Measurements from ENCODE around the gene SLC8B1. TPM values are rescaled to one million over a fixed set of nuclear protein-coding genes. Genes with fewer than 3 reads are reported as not detected.

The SLC8B1 gene
- total and polyA plus RNA-seq, 2 donors (not counting 3 experiments of a cell fraction or from before 2014, with no cell fraction given) = 29.9 to 45.4 TPM

- no peaks in the 10 kb centered on the region for H3K79me2 ChIP-seq (ENCODE audit: control insufficient read depth, insufficient read depth, low read length)
- peaks cover 0 to 16% of the 10 kb centered on the region in 2 experiments for H3K36me3 ChIP-seq (ENCODE audit: control insufficient read depth in 2 of 2, extremely low read depth in 1 of 2, insufficient read depth in 2 of 2, low read length in 2 of 2)
- no peak overlapping the region for H3K9ac ChIP-seq (replicated peaks; ENCODE audit: extremely low read depth, insufficient read depth, low read length)
- no TSS peak for BruUV-seq (replicated peaks)
- H3K27me3 ChIP-seq (ENCODE audit: control insufficient read depth in 2 of 2, insufficient read depth in 2 of 2, low read length in 2 of 2) = no peaks in the 10 kb centered on the region
- no peaks in the 10 kb centered on the region for H3K4me1 ChIP-seq (ENCODE audit: control insufficient read depth, extremely low read depth, insufficient read depth, low read length)
- H2AFZ ChIP-seq (ENCODE audit: low read depth, low read length) = no peak overlapping the region
- POLR2A ChIA-PET = no interaction called here
- H3K4me3 ChIP-seq (replicated peaks in 1 of 3; ENCODE audit: insufficient read depth in 1 of 3, low read depth in 1 of 3, low read length in 3 of 3) = no peak overlapping the region
- no peak overlapping the region for H3K4me2 ChIP-seq (ENCODE audit: insufficient read depth, low read length)
- CTCF ChIA-PET = no interaction called here
- no peaks in the 10 kb centered on the region for H3K9me1 ChIP-seq (replicated peaks; ENCODE audit: control insufficient read depth, extremely low read depth, insufficient read depth, low read length)
- intact Hi-C loops (cut with micrococcal nuclease) (no loop called here), dilution Hi-C loops (cut with MboI; ENCODE audit: extremely low pct_ligation_motif_present, low sequenced_read_pairs) (no loop called here)
- H4K20me1 ChIP-seq (replicated peaks; ENCODE audit: control insufficient read depth, extremely low read depth, insufficient read depth, low read length) = no peaks in the 10 kb centered on the region
- no peaks in the 10 kb centered on the region for H3K9me3 ChIP-seq (replicated peaks; ENCODE audit: control insufficient read depth, insufficient read depth, low read length)
- FAIRE-seq = no peak
- H3K27ac ChIP-seq (ENCODE audit: insufficient read depth, low read depth, low read length) = no peak overlapping the region
- DNase-seq (ENCODE audit: low read depth, low spot score) = no peak
- TF ChIP-seq JUN (IDR thresholded peaks at IDR 0.05; ENCODE audit: borderline replicate concordance, insufficient read depth, insufficient read length, low read depth) (no peak), MAX (IDR thresholded peaks at IDR 0.05; ENCODE audit: insufficient read depth, insufficient read length) (no peak), POLR2A (IDR thresholded peaks at IDR 0.05; ENCODE audit: low read depth, low read length) (no peak), CTCF (IDR thresholded peaks at IDR 0.05; ENCODE audit: extremely low read depth in 1 of 2, insufficient read depth in 1 of 2, low read depth in 1 of 2, low read length in 2 of 2) (no peak), MYC (IDR thresholded peaks at IDR 0.05; ENCODE audit: low read depth, low read length) (no peak), EZH2 (IDR thresholded peaks at IDR 0.05; ENCODE audit: borderline replicate concordance, low read depth, low read length, severe bottlenecking) (no peak), GATA2 (IDR thresholded peaks at IDR 0.05; ENCODE audit: insufficient read depth, insufficient read length, low read depth, low read length) (no peak), FOS (IDR thresholded peaks at IDR 0.05; ENCODE audit: borderline replicate concordance, insufficient read depth, low read length) (no peak), POLR2AphosphoS5 (IDR thresholded peaks at IDR 0.05; ENCODE audit: insufficient read depth, low read depth, low read length) (no peak)
Measured at GRCh38 chr12:113273053-113273725, 61.7 kb downstream of the SLC8B1 start.
